Fibroblast of lung (primary cell): Measurements from ENCODE around the gene ADARB1. TPM values are rescaled to one million over a fixed set of nuclear protein-coding genes. Genes with fewer than 3 reads are reported as not detected.

Source experiments
- DNase-seq, 2 donors: peaks; one replicate each; pipeline versions ENCODE4 v3.0.0 to v3.0.0-alpha.2; 2010; ENCODE audit warnings: low read depth in 2 of 2
- H2AFZ ChIP-seq: 2 replicates; pipeline ENCODE4 v1.5.1; 2012; ENCODE audit warnings: low read length, control low read depth, inconsistent platforms
- H3K27ac ChIP-seq: 2 replicates; pipeline ENCODE4 v1.5.1; 2011; ENCODE audit warnings: low read length, control low read depth; ENCODE audit not compliant: insufficient read depth
- H3K27me3 ChIP-seq: 2 replicates; pipeline ENCODE4 v1.5.1; 2011; ENCODE audit warnings: mild to moderate bottlenecking, low read length; ENCODE audit not compliant: control insufficient read depth, insufficient read depth
- H3K36me3 ChIP-seq: 2 replicates; pipeline ENCODE4 v1.5.1; 2011; ENCODE audit warnings: low read length; ENCODE audit not compliant: control insufficient read depth, insufficient read depth
- H3K4me1 ChIP-seq: 2 replicates; pipeline ENCODE4 v1.5.1; 2011; ENCODE audit warnings: low read length; ENCODE audit not compliant: control insufficient read depth, insufficient read depth; ENCODE audit errors: extremely low read depth
- H3K4me2 ChIP-seq: 2 replicates; pipeline ENCODE4 v1.5.1; 2011; ENCODE audit warnings: low read length, control low read depth; ENCODE audit not compliant: insufficient read depth; ENCODE audit errors: extremely low read depth
- H3K4me3 ChIP-seq, 4 experiments: fragments of 200-600 bp in 1 of 4; sonication (generic) in 1 of 4; replicated peaks in 1 of 4; 2 replicates each; pipeline ENCODE4 v1.5.1; 2011 to 2016; ENCODE audit warnings: low read length in 4 of 4, low read depth in 3 of 4, mild to moderate bottlenecking in 3 of 4, control low read depth in 2 of 4, inconsistent platforms in 1 of 4, mixed read lengths in 1 of 4; ENCODE audit not compliant: insufficient read depth in 1 of 4; ENCODE audit errors: control extremely low read depth in 1 of 4
- H3K79me2 ChIP-seq: 2 replicates; pipeline ENCODE4 v1.5.1; 2012; ENCODE audit warnings: mild to moderate bottlenecking, low read length, inconsistent platforms; ENCODE audit not compliant: control insufficient read depth, insufficient read depth
- H3K9ac ChIP-seq: 2 replicates; pipeline ENCODE4 v1.5.1; 2011; ENCODE audit warnings: mild to moderate bottlenecking, low read length, control low read depth; ENCODE audit not compliant: insufficient read depth
- H3K9me3 ChIP-seq: 2 replicates; pipeline ENCODE4 v1.5.1; 2012; ENCODE audit warnings: low read depth, low read length; ENCODE audit not compliant: control insufficient read depth, insufficient read depth
- H4K20me1 ChIP-seq: 2 replicates; pipeline ENCODE4 v1.5.1; 2011; ENCODE audit warnings: low read length; ENCODE audit not compliant: control insufficient read depth, insufficient read depth; ENCODE audit errors: extremely low read depth
- EZH2 ChIP-seq: IDR thresholded peaks from 2 replicates; pipeline ENCODE4 v1.5.1; 2012; ENCODE audit warnings: low read length, control low read depth, mild to moderate bottlenecking; ENCODE audit errors: missing control alignments
- polyA plus RNA-seq, 2 donors: library from polyadenylated mRNA; depleted of rRNA in 1 of 2; stranded (reverse) in 1 of 2; unstranded in 1 of 2; fragments of >200 nt; gene quantifications; 2 replicates each; pipeline ENCODE4 v1.2.1, GENCODE V29; 2011 to 2012; ENCODE audit warnings: missing spikeins in 1 of 2
- total RNA-seq: library from RNA; depleted of rRNA; stranded (reverse); fragments of >200 nt; gene quantifications from 2 replicates; pipeline ENCODE4 v1.2.1, GENCODE V29; 2014
- TF ChIP-seq, protein P1 (sequence below), 2 donors: IDR thresholded peaks in 1 of 2; conservative IDR thresholded peaks in 1 of 2; 1 replicate in 1 of 2; 2 replicates in 1 of 2; pipeline ENCODE4 v1.5.1; 2011 to 2012; ENCODE audit warnings: low read length in 2 of 2, control low read depth in 1 of 2, inconsistent platforms in 1 of 2, low read depth in 1 of 2, mild to moderate bottlenecking in 1 of 2

Gene ADARB1
- total and polyA plus RNA-seq, 2 donors (not counting 1 experiment from before 2014, with no cell fraction given) = 20.2 to 25.3 TPM

- Histone ChIP-seq H3K79me2 (no peaks in the 10 kb centered on the region), H3K9ac (no peak overlapping the region), H3K9me3 (no peaks in the 10 kb centered on the region), H3K4me1 (no peaks in the 10 kb centered on the region), H4K20me1 (no peaks in the 10 kb centered on the region), H3K4me2 (no peak overlapping the region), H3K27ac (no peak overlapping the region), H2AFZ (no peak overlapping the region), H3K27me3 (peaks cover 16% of the 10 kb centered on the region), H3K4me3 (no peak overlapping the region), H3K36me3 (no peaks in the 10 kb centered on the region)
- no peak for DNase-seq
- TF ChIP-seq EZH2 = no peak
- TF ChIP-seq, protein P1, sequence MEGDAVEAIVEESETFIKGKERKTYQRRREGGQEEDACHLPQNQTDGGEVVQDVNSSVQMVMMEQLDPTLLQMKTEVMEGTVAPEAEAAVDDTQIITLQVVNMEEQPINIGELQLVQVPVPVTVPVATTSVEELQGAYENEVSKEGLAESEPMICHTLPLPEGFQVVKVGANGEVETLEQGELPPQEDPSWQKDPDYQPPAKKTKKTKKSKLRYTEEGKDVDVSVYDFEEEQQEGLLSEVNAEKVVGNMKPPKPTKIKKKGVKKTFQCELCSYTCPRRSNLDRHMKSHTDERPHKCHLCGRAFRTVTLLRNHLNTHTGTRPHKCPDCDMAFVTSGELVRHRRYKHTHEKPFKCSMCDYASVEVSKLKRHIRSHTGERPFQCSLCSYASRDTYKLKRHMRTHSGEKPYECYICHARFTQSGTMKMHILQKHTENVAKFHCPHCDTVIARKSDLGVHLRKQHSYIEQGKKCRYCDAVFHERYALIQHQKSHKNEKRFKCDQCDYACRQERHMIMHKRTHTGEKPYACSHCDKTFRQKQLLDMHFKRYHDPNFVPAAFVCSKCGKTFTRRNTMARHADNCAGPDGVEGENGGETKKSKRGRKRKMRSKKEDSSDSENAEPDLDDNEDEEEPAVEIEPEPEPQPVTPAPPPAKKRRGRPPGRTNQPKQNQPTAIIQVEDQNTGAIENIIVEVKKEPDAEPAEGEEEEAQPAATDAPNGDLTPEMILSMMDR (conservative IDR thresholded peaks at IDR 0.05 in 1 of 2, IDR thresholded peaks at IDR 0.05 in 1 of 2; ENCODE audit: low read depth in 1 of 2, low read length in 2 of 2) = no peak
These were observed 180.1 kb downstream of the ADARB1 start for GRCh38 chr21:45254460-45254930.

DNA sequence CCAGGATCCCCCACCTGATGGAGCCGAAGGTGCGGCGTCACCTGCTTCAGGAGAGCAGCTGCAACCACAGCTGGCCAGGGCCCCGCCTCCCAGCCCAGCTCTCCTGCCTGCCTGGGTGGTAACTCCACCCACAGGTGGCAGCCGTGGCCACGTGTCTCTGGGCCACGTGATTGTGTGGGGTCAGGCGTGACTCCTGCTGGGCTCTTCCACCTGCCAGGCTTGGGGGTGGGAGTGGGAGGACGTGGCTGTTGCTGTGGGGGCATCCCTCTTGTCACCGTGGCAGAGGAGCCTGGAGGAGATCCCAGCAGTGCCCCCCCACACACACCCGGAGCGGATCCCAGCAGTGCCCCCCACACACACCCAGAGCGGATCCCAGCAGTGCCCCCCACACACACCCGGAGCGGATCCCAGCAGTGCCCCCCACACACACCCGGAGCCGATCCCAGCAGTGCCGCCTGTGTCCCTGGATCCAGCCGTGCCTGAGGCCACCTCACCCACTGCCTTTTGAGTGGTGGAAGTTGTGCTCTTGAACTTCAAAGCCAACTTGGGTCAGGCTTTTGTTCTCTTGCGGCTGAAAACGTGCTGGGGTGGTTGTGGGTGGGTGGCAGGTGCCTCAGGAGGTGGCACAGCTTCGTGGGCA is 181.1 kb downstream of the ADARB1 start:
- Histone ChIP-seq H3K4me1 (no peaks in the 10 kb centered on the region), H3K27me3 (peaks cover 16% of the 10 kb centered on the region), H3K9ac (no peak overlapping the region), H3K4me3 (no peak overlapping the region), H4K20me1 (no peaks in the 10 kb centered on the region), H2AFZ (no peak overlapping the region), H3K4me2 (no peak overlapping the region), H3K79me2 (no peaks in the 10 kb centered on the region), H3K9me3 (no peaks in the 10 kb centered on the region), H3K36me3 (no peaks in the 10 kb centered on the region), H3K27ac (no peak overlapping the region)
- DNase-seq = no peak
- no peak for TF ChIP-seq EZH2
- TF ChIP-seq, protein P1 (conservative IDR thresholded peaks at IDR 0.05 in 1 of 2, IDR thresholded peaks at IDR 0.05 in 1 of 2; ENCODE audit: low read depth in 1 of 2, low read length in 2 of 2) = no peak

GRCh38 chr21:45256021-45256911 is 181.9 kb downstream of the ADARB1 start:
- no peak overlapping the region for H3K4me2 ChIP-seq
- no peaks in the 10 kb centered on the region for H3K36me3 ChIP-seq
- H3K9me3 ChIP-seq = no peaks in the 10 kb centered on the region
- no peak overlapping the region for H3K4me3 ChIP-seq
- H3K27me3 ChIP-seq = peaks cover 16% of the 10 kb centered on the region
- H3K79me2 ChIP-seq = no peaks in the 10 kb centered on the region
- no peak overlapping the region for H3K27ac ChIP-seq
- no peak overlapping the region for H3K9ac ChIP-seq
- H2AFZ ChIP-seq = no peak overlapping the region
- H3K4me1 ChIP-seq = no peaks in the 10 kb centered on the region
- no peak for DNase-seq
- no peaks in the 10 kb centered on the region for H4K20me1 ChIP-seq
- no peak for TF ChIP-seq EZH2
- TF ChIP-seq, protein P1 (conservative IDR thresholded peaks at IDR 0.05 in 1 of 2, IDR thresholded peaks at IDR 0.05 in 1 of 2; ENCODE audit: low read depth in 1 of 2, low read length in 2 of 2) = no peak
